Gastroesophageal sphincter (tissue), 4 donors: Measurements from ENCODE around the gene SNX19. TPM values are rescaled to one million over a fixed set of nuclear protein-coding genes. Genes with fewer than 3 reads are reported as not detected.

Experiments
- ATAC-seq: fragments of 150-250 bp; one replicate; pipeline ENCODE4 v1.9.1; 2016; ENCODE audit warnings: mild to moderate bottlenecking, moderate library complexity
- H3K27ac ChIP-seq, 4 donors: fragments of 200-600 bp; sonication (generic) in 3 of 4; 1 replicate in 3 of 4; 2 replicates in 1 of 4; pipeline ENCODE4 v1.5.1; 2016 to 2019
- H3K27me3 ChIP-seq: fragments of 200-600 bp; sonication (generic); one replicate; pipeline ENCODE4 v1.5.1; 2019
- H3K36me3 ChIP-seq, 2 donors: fragments of 200-600 bp; sonication (generic); one replicate each; pipeline ENCODE4 v1.5.1; 2019; ENCODE audit warnings: control low read depth in 1 of 2
- H3K4me1 ChIP-seq, 3 donors: fragments of 200-600 bp; sonication (generic); 1 replicate in 2 of 3; 2 replicates in 1 of 3; pipeline ENCODE4 v1.5.1; 2016 to 2019; ENCODE audit warnings: control low read depth in 2 of 3
- H3K4me3 ChIP-seq, 2 donors: fragments of 200-600 bp; sonication (generic); one replicate each; pipeline ENCODE4 v1.5.1; 2019; ENCODE audit warnings: mild to moderate bottlenecking in 1 of 2, moderate library complexity in 1 of 2
- H3K9me3 ChIP-seq, 3 donors: fragments of 200-600 bp; sonication (generic); one replicate each; pipeline ENCODE4 v1.5.1; 2017 to 2019; ENCODE audit warnings: control low read depth in 2 of 3
- EP300 ChIP-seq: sonication (generic); formaldehyde crosslinking; IDR thresholded peaks from one replicate; pipeline ENCODE4 v1.6.1; 2017; ENCODE audit warnings: antibody characterized with exemption, mild to moderate bottlenecking
- POLR2A ChIP-seq, 2 donors: fragments of 450-650 bp; IDR thresholded peaks; one replicate each; pipeline ENCODE4 v1.6.1; 2017; ENCODE audit warnings: antibody characterized with exemption in 2 of 2, mild to moderate bottlenecking in 2 of 2, moderate library complexity in 1 of 2
- POLR2AphosphoS5 ChIP-seq: sonication (generic); formaldehyde crosslinking; IDR thresholded peaks from one replicate; pipeline ENCODE4 v1.6.1; 2017; ENCODE audit warnings: antibody characterized with exemption
- WGBS, 2 donors: methylation state at CpG; one replicate each; pipeline ENCODE4 v1.1.5; 2018; ENCODE audit warnings: low coverage in 1 of 2; 5-methylcytosine and 5-hydroxymethylcytosine counted together
- total RNA-seq, 4 donors: library from RNA; depleted of rRNA; stranded (reverse); fragments of >200 nt; gene quantifications; one replicate each; pipeline ENCODE4 v1.1.0, GENCODE V29; 2016
- TF ChIP-seq, protein P1 (sequence below), 4 experiments: fragments of 200-600 bp in 2 of 4; fragments of 450-650 bp in 2 of 4; sonication (generic) in 1 of 4; IDR thresholded peaks; one replicate each; pipeline ENCODE4 v1.5.1; 2017 to 2019; ENCODE audit warnings: antibody characterized with exemption in 4 of 4, mild to moderate bottlenecking in 2 of 4, moderate library complexity in 2 of 4

SNX19 gene
- total RNA-seq, 4 donors from 2014 or later = 110 to 131 (median 119) TPM

DNA sequence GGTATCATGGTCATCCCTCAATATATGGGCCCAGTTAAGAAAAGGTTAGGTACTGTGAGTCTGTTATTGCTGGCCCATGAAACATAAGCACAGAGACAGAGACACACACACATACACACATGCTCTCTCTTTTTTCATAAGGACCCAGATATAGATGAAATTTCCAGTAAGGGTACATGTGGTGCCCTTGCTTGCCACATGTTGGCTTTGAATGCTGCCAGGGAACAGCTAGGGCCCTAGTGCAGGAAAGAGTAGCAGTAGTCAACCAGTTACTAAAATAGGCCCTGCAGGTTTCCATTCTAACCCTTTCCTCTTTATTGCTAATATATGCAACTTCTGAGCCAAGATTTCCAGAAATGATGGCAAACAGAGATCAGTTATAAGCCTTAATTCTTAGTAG is 9.1 kb downstream of the SNX19 start:
- H3K4me3 ChIP-seq = no peak overlapping the region
- ATAC-seq = no peak
- H3K36me3 ChIP-seq = peaks cover 27 to 93% of the 10 kb centered on the region in 2 donors
- H3K27ac ChIP-seq = peak overlapping the region in 1 of 4 donors; percentile 22
- no peak for TF ChIP-seq EP300
- TF ChIP-seq, protein P1, sequence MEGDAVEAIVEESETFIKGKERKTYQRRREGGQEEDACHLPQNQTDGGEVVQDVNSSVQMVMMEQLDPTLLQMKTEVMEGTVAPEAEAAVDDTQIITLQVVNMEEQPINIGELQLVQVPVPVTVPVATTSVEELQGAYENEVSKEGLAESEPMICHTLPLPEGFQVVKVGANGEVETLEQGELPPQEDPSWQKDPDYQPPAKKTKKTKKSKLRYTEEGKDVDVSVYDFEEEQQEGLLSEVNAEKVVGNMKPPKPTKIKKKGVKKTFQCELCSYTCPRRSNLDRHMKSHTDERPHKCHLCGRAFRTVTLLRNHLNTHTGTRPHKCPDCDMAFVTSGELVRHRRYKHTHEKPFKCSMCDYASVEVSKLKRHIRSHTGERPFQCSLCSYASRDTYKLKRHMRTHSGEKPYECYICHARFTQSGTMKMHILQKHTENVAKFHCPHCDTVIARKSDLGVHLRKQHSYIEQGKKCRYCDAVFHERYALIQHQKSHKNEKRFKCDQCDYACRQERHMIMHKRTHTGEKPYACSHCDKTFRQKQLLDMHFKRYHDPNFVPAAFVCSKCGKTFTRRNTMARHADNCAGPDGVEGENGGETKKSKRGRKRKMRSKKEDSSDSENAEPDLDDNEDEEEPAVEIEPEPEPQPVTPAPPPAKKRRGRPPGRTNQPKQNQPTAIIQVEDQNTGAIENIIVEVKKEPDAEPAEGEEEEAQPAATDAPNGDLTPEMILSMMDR (IDR thresholded peaks at IDR 0.05) = no peak
- no peaks in the 10 kb centered on the region for H3K27me3 ChIP-seq
- H3K4me1 ChIP-seq = peaks cover 0 to 46% (median 8%) of the 10 kb centered on the region in 3 donors
- no peaks in the 10 kb centered on the region for H3K9me3 ChIP-seq

DNA sequence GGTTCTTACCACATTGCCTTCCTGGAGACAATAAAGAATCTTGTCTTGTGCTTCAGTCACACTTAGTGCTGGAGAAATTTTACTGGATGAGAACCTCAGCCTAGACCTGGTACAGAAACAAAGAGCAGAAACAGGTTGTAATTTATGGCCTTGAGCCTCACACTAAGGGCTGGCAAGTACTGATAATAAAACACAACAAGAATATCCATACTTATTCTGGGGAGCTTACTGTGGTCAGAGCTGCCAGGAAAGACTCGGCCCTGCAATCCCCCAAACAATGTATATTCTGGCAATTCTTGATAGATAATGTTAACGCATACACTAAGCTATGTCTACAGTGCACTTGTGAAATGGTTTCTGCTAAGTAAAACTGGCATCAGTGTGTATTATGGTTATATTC is 9.7 kb downstream of the SNX19 start:
- no peak for ATAC-seq
- peaks cover 0 to 47% (median 8%) of the 10 kb centered on the region in 3 donors for H3K4me1 ChIP-seq
- H3K27me3 ChIP-seq = no peaks in the 10 kb centered on the region
- WGBS, 2 donors = 82 to 100% methylated on average over 2 of the region's 2 CpGs
- no peak overlapping the region for H3K27ac ChIP-seq
- TF ChIP-seq, protein P1 (IDR thresholded peaks at IDR 0.05) = no peak
- no peak for TF ChIP-seq POLR2AphosphoS5
- no peak for TF ChIP-seq POLR2A (IDR thresholded peaks at IDR 0.05)
- no peak for TF ChIP-seq EP300
- H3K36me3 ChIP-seq = peaks cover 27 to 98% of the 10 kb centered on the region in 2 donors
- no peaks in the 10 kb centered on the region for H3K9me3 ChIP-seq
- H3K4me3 ChIP-seq = no peak overlapping the region

DNA sequence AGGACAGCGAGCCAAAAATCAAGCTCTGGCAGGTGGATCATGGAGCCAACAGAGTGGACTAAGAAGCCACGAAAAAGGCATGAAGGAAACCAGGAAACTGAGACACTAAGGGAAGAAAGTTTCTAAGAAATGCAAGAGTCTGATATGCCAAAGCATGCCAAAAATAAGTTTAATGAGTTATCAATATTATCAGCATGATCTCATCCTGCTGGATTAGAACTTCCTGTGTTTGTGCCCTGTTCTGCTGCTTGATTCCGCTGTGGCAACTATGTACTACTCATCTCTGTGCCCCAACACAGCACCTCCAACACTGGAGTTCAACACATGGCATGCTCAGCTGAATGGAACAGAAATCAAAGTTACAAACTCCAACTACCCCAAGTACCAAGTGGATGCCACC is 10.8 kb downstream of the SNX19 start:
- no peak overlapping the region for H3K4me3 ChIP-seq
- H3K9me3 ChIP-seq = no peaks in the 10 kb centered on the region
- H3K4me1 ChIP-seq = peaks cover 0 to 46% (median 8%) of the 10 kb centered on the region in 3 donors
- TF ChIP-seq, protein P1 (IDR thresholded peaks at IDR 0.05) = no peak
- TF ChIP-seq POLR2AphosphoS5 (no peak), POLR2A (IDR thresholded peaks at IDR 0.05) (no peak), EP300 (no peak)
- H3K36me3 ChIP-seq = peaks cover 36 to 98% of the 10 kb centered on the region in 2 donors
- H3K27ac ChIP-seq = no peak overlapping the region
- ATAC-seq = no peak
- 84 to 92% methylated on average over 3 of the region's 3 CpGs for WGBS, 2 donors
- H3K27me3 ChIP-seq = no peaks in the 10 kb centered on the region

DNA sequence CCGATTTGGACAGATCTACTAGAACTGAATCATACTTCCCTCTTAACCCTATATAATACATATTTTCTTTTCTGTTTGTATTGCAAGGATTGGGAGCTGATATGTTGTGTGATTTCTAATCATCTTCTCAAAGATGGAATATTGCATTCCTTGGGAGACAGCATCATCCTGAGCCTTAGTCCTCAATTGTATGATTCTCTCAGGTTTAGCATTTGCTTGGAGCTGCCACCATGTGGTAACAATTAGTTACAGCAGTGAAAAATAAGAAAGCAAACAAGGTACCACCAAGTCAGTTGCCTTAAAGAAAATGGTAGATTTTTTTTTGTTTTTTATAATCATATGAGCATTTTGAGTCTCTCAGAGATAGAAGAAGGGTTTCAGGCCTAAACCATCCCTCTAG is 11.9 kb downstream of the SNX19 start:
- peaks cover 0 to 47% (median 8%) of the 10 kb centered on the region in 3 donors for H3K4me1 ChIP-seq
- H3K27ac ChIP-seq = peak overlapping the region in 3 of 4 donors; percentile 52 to 92 (median 68)
- H3K36me3 ChIP-seq = peaks cover 36 to 99% of the 10 kb centered on the region in 2 donors
- 86 to 100% methylated on average over 1 of the region's 1 CpG for WGBS, 2 donors
- no peaks in the 10 kb centered on the region for H3K9me3 ChIP-seq
- ATAC-seq = no peak
- no peak overlapping the region for H3K4me3 ChIP-seq
- TF ChIP-seq, protein P1 (IDR thresholded peaks at IDR 0.05) = peak; percentile 30 to 48 (median 37)
- TF ChIP-seq EP300 = no peak
- no peaks in the 10 kb centered on the region for H3K27me3 ChIP-seq

DNA sequence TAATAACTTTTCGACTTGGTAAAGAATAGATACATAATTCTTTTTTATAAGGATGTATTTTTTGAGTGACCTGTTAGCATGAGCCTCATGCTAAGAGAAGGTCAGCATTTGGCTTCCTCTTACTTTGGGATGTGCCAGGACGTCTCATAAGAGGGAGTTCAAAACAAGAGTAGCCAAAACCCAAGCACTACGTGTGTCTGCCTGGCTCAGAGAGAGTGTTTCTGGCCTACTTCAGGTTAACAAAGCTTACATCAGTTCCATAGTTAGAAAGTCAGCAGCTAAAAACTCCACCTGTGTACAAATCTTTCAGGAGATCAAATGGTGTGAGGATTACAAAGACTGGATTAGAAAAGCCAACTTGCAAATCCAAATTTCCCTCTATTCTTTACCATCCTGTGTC is 13.9 kb downstream of the SNX19 start:
- Histone ChIP-seq H3K27me3 (no peaks in the 10 kb centered on the region), H3K4me3 (no peak overlapping the region), H3K27ac (peak overlapping the region; percentile 63 to 92 (median 72)), H3K9me3 (no peaks in the 10 kb centered on the region), H3K36me3 (peaks cover 33 to 90% of the 10 kb centered on the region in 2 donors), H3K4me1 (peaks cover 7 to 48% (median 16%) of the 10 kb centered on the region in 3 donors)
- ATAC-seq = no peak
- 31 to 35% methylated on average over 2 to 3 of the region's 3 CpGs for WGBS, 2 donors
- TF ChIP-seq POLR2AphosphoS5 (peak; percentile 21), POLR2A (IDR thresholded peaks at IDR 0.05) (no peak)
